A673 (cell line): Measurements from ENCODE around the gene KREMEN1.

Experiments
- CTCF ChIP-seq: fragments of 300-800, 200-600 bp; sonication (generic); conservative IDR thresholded peaks from 2 replicates; pipeline ENCODE4 v1.5.1; 2017; ENCODE audit warnings: low read depth, mild to moderate bottlenecking, antibody characterized with exemption, low read length, moderate library complexity, mixed read lengths
- EZH2 ChIP-seq: fragments of 200-600 bp; sonication (generic); IDR thresholded peaks from 2 replicates; pipeline ENCODE4 v1.6.1; 2017; ENCODE audit warnings: borderline replicate concordance, low read depth, mild to moderate bottlenecking, mixed read lengths, antibody characterized with exemption, low read length; ENCODE audit not compliant: poor library complexity, severe bottlenecking

- TF ChIP-seq CTCF, result no peak
- TF ChIP-seq EZH2, result no peak
These were observed 12.5 kb upstream of the KREMEN1 start for GRCh38 chr22:29060251-29060869.
